SK-N-MC (cell line): ENCODE data around the gene MTMR3.

Source experiments
- EZH2 ChIP-seq: fragments of 200-600 bp; sonication (generic); IDR thresholded peaks from one replicate; pipeline ENCODE4 v1.6.1; 2017; ENCODE audit warnings: antibody characterized with exemption
- POLR2AphosphoS5 ChIP-seq: IDR thresholded peaks from 2 replicates; pipeline ENCODE4 v1.6.1; 2012; ENCODE audit warnings: mild to moderate bottlenecking, low read depth, low read length, borderline replicate concordance

DNA sequence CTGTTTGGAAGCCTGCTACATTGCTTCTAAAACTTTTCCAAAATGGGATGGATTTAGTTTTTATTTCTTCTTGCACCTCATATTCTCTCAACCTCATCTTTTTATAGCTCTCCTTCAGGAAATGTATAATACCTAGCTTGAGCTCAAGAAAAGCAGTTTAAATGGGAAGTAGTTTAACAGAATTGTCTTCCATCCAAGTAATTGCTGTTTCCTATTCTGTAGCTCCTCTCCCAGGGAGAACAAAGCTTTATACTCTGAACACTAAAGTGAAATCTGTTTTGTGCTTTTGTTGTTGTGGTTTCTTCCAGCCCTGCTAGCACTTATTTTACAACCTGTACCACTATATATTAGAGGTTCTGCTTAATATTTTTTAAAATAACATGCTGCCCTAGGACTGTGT is 114.1 kb downstream of the MTMR3 start:
- TF ChIP-seq EZH2 = no peak
- no peak for TF ChIP-seq POLR2AphosphoS5
